SK-N-SH (cell line): ENCODE measurements around the gene DEPDC5.

ENCODE experiments used
- EZH2phosphoT487 ChIP-seq: fragments of 200-600 bp; sonication (generic); IDR thresholded peaks from 2 replicates; pipeline ENCODE4 v1.6.1; 2017; ENCODE audit warnings: low read depth, mixed run types, mild to moderate bottlenecking, antibody characterized with exemption, moderate library complexity, borderline replicate concordance
- JUND ChIP-seq: IDR thresholded peaks from 2 replicates; pipeline ENCODE4 v1.4.0; 2012
- MEF2A ChIP-seq: IDR thresholded peaks from 2 replicates; pipeline ENCODE4 v1.4.0; 2012; ENCODE audit warnings: low read depth, borderline replicate concordance
- NRF1 ChIP-seq: IDR thresholded peaks from 2 replicates; pipeline ENCODE4 v1.6.1; 2012; ENCODE audit warnings: low read depth, mild to moderate bottlenecking, low read length
- POLR2AphosphoS5 ChIP-seq: IDR thresholded peaks from 2 replicates; pipeline ENCODE4 v1.6.1; 2012; ENCODE audit warnings: low read depth, low read length
- SIN3A ChIP-seq: IDR thresholded peaks from 2 replicates; pipeline ENCODE4 v1.6.1; 2012; ENCODE audit warnings: low read depth, mild to moderate bottlenecking, low read length, moderate library complexity, borderline replicate concordance
- YY1 ChIP-seq: IDR thresholded peaks from 2 replicates; pipeline ENCODE4 v1.4.0; 2012; ENCODE audit warnings: low read depth, mild to moderate bottlenecking
- TF ChIP-seq, protein P1 (sequence below): fragments of 200-600 bp; sonication (generic); IDR thresholded peaks from 2 replicates; pipeline ENCODE4 v1.6.1; 2017; ENCODE audit warnings: antibody characterized with exemption, mild to moderate bottlenecking, moderate library complexity
- TF ChIP-seq, protein P2 (sequence below): IDR thresholded peaks from 2 replicates; pipeline ENCODE4 v1.4.0; 2012; ENCODE audit warnings: low read depth, borderline replicate concordance
- TF ChIP-seq, protein P3 (sequence below): fragments of 150-350 bp; IDR thresholded peaks from 2 replicates; pipeline ENCODE4 v1.6.1; 2017; ENCODE audit warnings: antibody characterized with exemption, low read length, low read depth, borderline replicate concordance
- TF ChIP-seq, protein P4 (sequence below): IDR thresholded peaks from 2 replicates; pipeline ENCODE4 v1.4.0; 2012; ENCODE audit warnings: low read depth, borderline replicate concordance
- TF ChIP-seq, protein P5 (sequence below): IDR thresholded peaks from 2 replicates; pipeline ENCODE4 v1.4.0; 2012; ENCODE audit warnings: low read depth
- TF ChIP-seq, protein P6 (sequence below): IDR thresholded peaks from 2 replicates; pipeline ENCODE4 v1.6.1; 2012; ENCODE audit warnings: mild to moderate bottlenecking, low read depth, low read length, moderate library complexity

DNA sequence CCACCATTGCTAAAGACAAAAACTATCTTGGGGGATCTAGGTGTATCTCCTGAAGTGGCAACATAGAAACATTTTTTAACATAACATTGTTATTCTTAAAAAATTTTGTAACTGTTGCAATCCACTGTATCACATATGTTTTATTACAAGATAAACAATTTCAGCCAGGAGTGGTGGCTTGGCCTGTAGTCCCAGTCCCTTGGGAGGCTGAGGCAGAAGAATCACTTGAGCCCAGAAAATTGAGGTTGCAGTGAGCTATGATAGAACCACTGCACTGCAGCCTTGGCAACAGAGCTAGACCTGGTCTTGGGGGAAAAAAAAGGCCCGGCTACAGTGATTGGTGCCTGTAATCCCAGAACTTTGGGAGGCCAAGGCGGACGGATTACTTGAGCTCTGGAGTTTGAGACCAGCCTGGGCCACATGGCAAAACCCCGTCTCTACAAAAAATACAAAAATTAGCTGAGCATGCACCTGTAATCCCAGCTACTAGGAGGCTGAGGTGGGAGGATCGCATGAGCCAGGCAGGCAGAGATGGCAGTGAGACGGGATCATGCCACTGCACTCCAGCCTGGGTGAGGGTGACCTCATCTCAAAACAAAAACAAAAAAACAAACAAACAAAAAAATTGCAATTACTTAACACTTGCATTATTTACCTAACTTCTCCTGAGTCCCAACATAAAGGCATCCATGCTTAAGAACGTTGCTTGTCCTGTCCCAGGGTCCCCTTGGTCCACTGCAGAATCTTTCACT lies 1.5 kb upstream of the DEPDC5 start:
- TF ChIP-seq, protein P1, sequence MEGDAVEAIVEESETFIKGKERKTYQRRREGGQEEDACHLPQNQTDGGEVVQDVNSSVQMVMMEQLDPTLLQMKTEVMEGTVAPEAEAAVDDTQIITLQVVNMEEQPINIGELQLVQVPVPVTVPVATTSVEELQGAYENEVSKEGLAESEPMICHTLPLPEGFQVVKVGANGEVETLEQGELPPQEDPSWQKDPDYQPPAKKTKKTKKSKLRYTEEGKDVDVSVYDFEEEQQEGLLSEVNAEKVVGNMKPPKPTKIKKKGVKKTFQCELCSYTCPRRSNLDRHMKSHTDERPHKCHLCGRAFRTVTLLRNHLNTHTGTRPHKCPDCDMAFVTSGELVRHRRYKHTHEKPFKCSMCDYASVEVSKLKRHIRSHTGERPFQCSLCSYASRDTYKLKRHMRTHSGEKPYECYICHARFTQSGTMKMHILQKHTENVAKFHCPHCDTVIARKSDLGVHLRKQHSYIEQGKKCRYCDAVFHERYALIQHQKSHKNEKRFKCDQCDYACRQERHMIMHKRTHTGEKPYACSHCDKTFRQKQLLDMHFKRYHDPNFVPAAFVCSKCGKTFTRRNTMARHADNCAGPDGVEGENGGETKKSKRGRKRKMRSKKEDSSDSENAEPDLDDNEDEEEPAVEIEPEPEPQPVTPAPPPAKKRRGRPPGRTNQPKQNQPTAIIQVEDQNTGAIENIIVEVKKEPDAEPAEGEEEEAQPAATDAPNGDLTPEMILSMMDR, result no peak
- TF ChIP-seq POLR2AphosphoS5, result no peak
- no peak for TF ChIP-seq YY1
- TF ChIP-seq, protein P2, sequence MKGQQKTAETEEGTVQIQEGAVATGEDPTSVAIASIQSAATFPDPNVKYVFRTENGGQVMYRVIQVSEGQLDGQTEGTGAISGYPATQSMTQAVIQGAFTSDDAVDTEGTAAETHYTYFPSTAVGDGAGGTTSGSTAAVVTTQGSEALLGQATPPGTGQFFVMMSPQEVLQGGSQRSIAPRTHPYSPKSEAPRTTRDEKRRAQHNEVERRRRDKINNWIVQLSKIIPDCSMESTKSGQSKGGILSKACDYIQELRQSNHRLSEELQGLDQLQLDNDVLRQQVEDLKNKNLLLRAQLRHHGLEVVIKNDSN, result no peak
- no peak for TF ChIP-seq EZH2phosphoT487
- no peak for TF ChIP-seq NRF1
- TF ChIP-seq, protein P3, sequence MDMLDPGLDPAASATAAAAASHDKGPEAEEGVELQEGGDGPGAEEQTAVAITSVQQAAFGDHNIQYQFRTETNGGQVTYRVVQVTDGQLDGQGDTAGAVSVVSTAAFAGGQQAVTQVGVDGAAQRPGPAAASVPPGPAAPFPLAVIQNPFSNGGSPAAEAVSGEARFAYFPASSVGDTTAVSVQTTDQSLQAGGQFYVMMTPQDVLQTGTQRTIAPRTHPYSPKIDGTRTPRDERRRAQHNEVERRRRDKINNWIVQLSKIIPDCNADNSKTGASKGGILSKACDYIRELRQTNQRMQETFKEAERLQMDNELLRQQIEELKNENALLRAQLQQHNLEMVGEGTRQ, result no peak
- no peak for TF ChIP-seq SIN3A
- TF ChIP-seq, protein P4, sequence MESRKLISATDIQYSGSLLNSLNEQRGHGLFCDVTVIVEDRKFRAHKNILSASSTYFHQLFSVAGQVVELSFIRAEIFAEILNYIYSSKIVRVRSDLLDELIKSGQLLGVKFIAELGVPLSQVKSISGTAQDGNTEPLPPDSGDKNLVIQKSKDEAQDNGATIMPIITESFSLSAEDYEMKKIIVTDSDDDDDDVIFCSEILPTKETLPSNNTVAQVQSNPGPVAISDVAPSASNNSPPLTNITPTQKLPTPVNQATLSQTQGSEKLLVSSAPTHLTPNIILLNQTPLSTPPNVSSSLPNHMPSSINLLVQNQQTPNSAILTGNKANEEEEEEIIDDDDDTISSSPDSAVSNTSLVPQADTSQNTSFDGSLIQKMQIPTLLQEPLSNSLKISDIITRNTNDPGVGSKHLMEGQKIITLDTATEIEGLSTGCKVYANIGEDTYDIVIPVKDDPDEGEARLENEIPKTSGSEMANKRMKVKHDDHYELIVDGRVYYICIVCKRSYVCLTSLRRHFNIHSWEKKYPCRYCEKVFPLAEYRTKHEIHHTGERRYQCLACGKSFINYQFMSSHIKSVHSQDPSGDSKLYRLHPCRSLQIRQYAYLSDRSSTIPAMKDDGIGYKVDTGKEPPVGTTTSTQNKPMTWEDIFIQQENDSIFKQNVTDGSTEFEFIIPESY, result no peak
- TF ChIP-seq MEF2A, result no peak
- TF ChIP-seq, protein P5, sequence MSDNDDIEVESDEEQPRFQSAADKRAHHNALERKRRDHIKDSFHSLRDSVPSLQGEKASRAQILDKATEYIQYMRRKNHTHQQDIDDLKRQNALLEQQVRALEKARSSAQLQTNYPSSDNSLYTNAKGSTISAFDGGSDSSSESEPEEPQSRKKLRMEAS, result no peak
- TF ChIP-seq, protein P6, sequence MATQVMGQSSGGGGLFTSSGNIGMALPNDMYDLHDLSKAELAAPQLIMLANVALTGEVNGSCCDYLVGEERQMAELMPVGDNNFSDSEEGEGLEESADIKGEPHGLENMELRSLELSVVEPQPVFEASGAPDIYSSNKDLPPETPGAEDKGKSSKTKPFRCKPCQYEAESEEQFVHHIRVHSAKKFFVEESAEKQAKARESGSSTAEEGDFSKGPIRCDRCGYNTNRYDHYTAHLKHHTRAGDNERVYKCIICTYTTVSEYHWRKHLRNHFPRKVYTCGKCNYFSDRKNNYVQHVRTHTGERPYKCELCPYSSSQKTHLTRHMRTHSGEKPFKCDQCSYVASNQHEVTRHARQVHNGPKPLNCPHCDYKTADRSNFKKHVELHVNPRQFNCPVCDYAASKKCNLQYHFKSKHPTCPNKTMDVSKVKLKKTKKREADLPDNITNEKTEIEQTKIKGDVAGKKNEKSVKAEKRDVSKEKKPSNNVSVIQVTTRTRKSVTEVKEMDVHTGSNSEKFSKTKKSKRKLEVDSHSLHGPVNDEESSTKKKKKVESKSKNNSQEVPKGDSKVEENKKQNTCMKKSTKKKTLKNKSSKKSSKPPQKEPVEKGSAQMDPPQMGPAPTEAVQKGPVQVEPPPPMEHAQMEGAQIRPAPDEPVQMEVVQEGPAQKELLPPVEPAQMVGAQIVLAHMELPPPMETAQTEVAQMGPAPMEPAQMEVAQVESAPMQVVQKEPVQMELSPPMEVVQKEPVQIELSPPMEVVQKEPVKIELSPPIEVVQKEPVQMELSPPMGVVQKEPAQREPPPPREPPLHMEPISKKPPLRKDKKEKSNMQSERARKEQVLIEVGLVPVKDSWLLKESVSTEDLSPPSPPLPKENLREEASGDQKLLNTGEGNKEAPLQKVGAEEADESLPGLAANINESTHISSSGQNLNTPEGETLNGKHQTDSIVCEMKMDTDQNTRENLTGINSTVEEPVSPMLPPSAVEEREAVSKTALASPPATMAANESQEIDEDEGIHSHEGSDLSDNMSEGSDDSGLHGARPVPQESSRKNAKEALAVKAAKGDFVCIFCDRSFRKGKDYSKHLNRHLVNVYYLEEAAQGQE, result no peak
- no peak for TF ChIP-seq JUND
